Thyroid gland (tissue), 4 donors: ENCODE measurements around the gene CMTM1.

Source experiments
- CTCF ChIP-seq, 6 experiments: fragments of 200-600 bp in 3 of 6; fragments of 450-650 bp in 3 of 6; sonication (generic) in 3 of 6; IDR thresholded peaks; one replicate each; pipeline ENCODE4 v1.5.1; 2016 to 2019; ENCODE audit warnings: antibody characterized with exemption in 6 of 6, mild to moderate bottlenecking in 2 of 6, inconsistent platforms in 1 of 6, moderate library complexity in 1 of 6
- POLR2A ChIP-seq, 2 donors: fragments of 450-650 bp; IDR thresholded peaks; one replicate each; pipeline ENCODE4 v1.6.1; 2017; ENCODE audit warnings: antibody characterized with exemption in 2 of 2, mild to moderate bottlenecking in 2 of 2, moderate library complexity in 1 of 2

DNA sequence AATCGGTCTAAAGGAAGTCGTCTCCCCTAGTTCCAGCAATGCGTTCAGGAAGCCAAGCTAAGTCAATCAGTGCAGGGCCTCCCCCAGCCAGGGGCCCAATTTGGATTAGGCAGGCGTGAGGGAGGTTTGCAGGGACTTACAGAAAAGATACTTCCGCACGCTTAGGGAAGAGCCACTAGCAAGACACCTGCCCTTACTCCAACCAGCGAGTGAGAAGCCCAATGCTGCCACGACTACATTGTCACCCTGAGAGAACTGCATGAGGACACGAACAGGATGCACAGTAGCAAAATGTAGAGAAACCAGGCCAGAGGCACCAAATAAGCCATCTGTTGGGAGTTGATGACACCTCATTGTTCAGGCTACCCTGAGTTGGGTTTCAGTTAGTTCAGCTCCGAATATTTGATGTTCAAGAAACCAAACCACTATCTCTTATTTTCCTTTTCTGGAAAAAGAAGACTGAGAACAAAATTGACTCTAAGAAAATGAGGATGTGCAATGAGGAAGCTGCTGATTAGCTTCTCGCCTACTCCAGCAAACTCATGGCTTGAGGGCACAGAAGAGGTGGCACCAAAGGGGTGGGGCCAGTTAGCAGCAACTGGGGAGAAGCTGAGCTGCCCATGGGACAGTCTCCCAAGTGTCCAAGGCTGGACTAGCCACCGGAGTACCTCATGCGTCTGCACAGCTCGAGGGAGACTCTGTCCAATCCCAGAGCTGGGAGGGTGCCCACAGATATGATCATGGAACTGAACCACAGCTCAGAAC is 45.7 kb upstream of the CMTM1 start:
- TF ChIP-seq CTCF (IDR thresholded peaks at IDR 0.05): no peak
- no peak for TF ChIP-seq POLR2A (IDR thresholded peaks at IDR 0.05)
